PFSK-1 (cell line): ENCODE results near the gene RPL27A.

Source experiments
- FOXP2 ChIP-seq: optimal IDR thresholded peaks from 2 replicates; pipeline ENCODE3; 2011; ENCODE audit warnings: borderline replicate concordance, control low read depth, inconsistent platforms; ENCODE audit not compliant: insufficient read depth; ENCODE audit errors: extremely low read length, extremely low read depth
- POLR2AphosphoS5 ChIP-seq: IDR thresholded peaks from 2 replicates; pipeline ENCODE4 v1.6.1; 2012; ENCODE audit warnings: low read depth, mild to moderate bottlenecking, control low read depth, low read length, moderate library complexity
- SIN3A ChIP-seq: IDR thresholded peaks from 2 replicates; pipeline ENCODE4 v1.6.1; 2012; ENCODE audit warnings: mild to moderate bottlenecking, low read length, moderate library complexity, borderline replicate concordance; ENCODE audit not compliant: insufficient read depth
- TAF1 ChIP-seq: IDR thresholded peaks from 2 replicates; pipeline ENCODE4 v1.6.1; 2012; ENCODE audit warnings: low read length, control low read depth, borderline replicate concordance; ENCODE audit not compliant: insufficient read depth
- TF ChIP-seq, protein P1 (sequence below), 2 experiments: IDR thresholded peaks; 2 replicates each; pipeline versions ENCODE4 v1.6.1 to v1.8.0; 2011 to 2012; ENCODE audit warnings: low read depth in 2 of 2, low read length in 2 of 2, control low read depth in 1 of 2, inconsistent platforms in 1 of 2, mild to moderate bottlenecking in 1 of 2, moderate library complexity in 1 of 2; ENCODE audit not compliant: insufficient read depth in 1 of 2

The RPL27A gene

GRCh38 chr11:8639655-8640054, 42.9 kb upstream of the RPL27A start:
- no peak for TF ChIP-seq POLR2AphosphoS5
- no peak for TF ChIP-seq TAF1
- no peak for TF ChIP-seq SIN3A
- TF ChIP-seq, protein P1, sequence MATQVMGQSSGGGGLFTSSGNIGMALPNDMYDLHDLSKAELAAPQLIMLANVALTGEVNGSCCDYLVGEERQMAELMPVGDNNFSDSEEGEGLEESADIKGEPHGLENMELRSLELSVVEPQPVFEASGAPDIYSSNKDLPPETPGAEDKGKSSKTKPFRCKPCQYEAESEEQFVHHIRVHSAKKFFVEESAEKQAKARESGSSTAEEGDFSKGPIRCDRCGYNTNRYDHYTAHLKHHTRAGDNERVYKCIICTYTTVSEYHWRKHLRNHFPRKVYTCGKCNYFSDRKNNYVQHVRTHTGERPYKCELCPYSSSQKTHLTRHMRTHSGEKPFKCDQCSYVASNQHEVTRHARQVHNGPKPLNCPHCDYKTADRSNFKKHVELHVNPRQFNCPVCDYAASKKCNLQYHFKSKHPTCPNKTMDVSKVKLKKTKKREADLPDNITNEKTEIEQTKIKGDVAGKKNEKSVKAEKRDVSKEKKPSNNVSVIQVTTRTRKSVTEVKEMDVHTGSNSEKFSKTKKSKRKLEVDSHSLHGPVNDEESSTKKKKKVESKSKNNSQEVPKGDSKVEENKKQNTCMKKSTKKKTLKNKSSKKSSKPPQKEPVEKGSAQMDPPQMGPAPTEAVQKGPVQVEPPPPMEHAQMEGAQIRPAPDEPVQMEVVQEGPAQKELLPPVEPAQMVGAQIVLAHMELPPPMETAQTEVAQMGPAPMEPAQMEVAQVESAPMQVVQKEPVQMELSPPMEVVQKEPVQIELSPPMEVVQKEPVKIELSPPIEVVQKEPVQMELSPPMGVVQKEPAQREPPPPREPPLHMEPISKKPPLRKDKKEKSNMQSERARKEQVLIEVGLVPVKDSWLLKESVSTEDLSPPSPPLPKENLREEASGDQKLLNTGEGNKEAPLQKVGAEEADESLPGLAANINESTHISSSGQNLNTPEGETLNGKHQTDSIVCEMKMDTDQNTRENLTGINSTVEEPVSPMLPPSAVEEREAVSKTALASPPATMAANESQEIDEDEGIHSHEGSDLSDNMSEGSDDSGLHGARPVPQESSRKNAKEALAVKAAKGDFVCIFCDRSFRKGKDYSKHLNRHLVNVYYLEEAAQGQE (IDR thresholded peaks at IDR 0.05; ENCODE audit: insufficient read depth in 1 of 2, low read depth in 2 of 2, low read length in 2 of 2), result no peak
- TF ChIP-seq FOXP2, result no peak

- TF ChIP-seq, protein P1 (IDR thresholded peaks at IDR 0.05; ENCODE audit: insufficient read depth in 1 of 2, low read depth in 2 of 2, low read length in 2 of 2), result no peak
- no peak for TF ChIP-seq SIN3A
- TF ChIP-seq FOXP2, result no peak
- TF ChIP-seq TAF1, result no peak
- TF ChIP-seq POLR2AphosphoS5, result no peak
Measured at GRCh38 chr11:8640267-8640906, 42.2 kb upstream of the RPL27A start.

GRCh38 chr11:8641332-8641731, 41.3 kb upstream of the RPL27A start:
- no peak for TF ChIP-seq TAF1
- no peak for TF ChIP-seq POLR2AphosphoS5
- no peak for TF ChIP-seq SIN3A
- TF ChIP-seq, protein P1 (IDR thresholded peaks at IDR 0.05; ENCODE audit: insufficient read depth in 1 of 2, low read depth in 2 of 2, low read length in 2 of 2), result no peak
- no peak for TF ChIP-seq FOXP2

DNA sequence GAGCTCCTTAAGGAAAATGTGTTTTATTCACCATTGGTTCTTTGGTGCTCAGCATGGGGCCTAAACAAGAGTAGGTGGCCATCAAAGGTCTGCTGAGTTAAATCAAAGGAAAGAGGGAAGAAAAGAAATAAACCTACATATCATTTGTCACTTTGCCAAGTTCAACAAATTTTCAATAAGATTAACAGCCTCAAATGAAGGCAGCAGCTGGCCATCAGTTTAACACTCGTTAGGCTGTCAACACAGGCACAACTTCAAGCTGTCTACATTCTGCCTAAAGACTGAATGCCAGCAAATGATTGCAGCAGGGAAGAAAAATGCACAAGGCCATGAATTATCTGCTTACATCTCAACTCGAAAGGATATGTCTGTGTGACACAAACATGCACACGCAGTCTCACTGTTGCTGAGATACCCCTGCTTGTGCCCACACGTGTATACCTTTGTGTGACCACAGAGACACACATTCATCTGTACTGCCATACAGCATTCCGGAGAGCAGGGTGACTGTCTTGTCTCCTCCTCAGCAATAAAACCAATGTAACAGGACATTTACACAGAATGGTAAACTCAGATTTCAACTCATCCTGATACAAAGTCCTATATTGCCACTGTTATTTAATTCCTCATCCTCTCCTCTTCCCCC, 40.3 kb upstream of the RPL27A start:
- no peak for TF ChIP-seq TAF1
- TF ChIP-seq FOXP2, result no peak
- no peak for TF ChIP-seq POLR2AphosphoS5
- TF ChIP-seq, protein P1 (IDR thresholded peaks at IDR 0.05; ENCODE audit: insufficient read depth in 1 of 2, low read depth in 2 of 2, low read length in 2 of 2), result no peak
- TF ChIP-seq SIN3A, result no peak
